Psoas muscle (tissue), 8 donors: ENCODE measurements around the gene CACNB2. TPM values are rescaled to one million over a fixed set of nuclear protein-coding genes. Genes with fewer than 3 reads are reported as not detected.

Experiments
- ATAC-seq, 4 donors: fragments of 200-7000 bp; cut with Tn5 transposase; one replicate each; pipeline ENCODE4 v1.9.1; 2020; ENCODE audit warnings: moderate library complexity in 3 of 4, mild to moderate bottlenecking in 2 of 4
- DNase-seq, 2 donors: peaks; one replicate each; pipeline ENCODE4 v3.0.0-alpha.2; 2020
- H3K27ac ChIP-seq: fragments of 200-600 bp; one replicate; pipeline ENCODE4 v1.8.0; 2022
- H3K27me3 ChIP-seq, 3 donors: fragments of 200-600 bp in 1 of 3; one replicate each; pipeline versions ENCODE4 v1.6.1 to v1.8.0; 2013 to 2022; ENCODE audit warnings: low read length in 2 of 3, mild to moderate bottlenecking in 2 of 3, moderate library complexity in 1 of 3; ENCODE audit not compliant: insufficient read depth in 3 of 3
- H3K36me3 ChIP-seq, 2 donors: fragments of 200-600 bp in 1 of 2; one replicate each; pipeline versions ENCODE4 v1.6.1 to v1.8.0; 2013 to 2022; ENCODE audit warnings: low read depth in 1 of 2, mild to moderate bottlenecking in 1 of 2, moderate library complexity in 1 of 2; ENCODE audit not compliant: insufficient read depth in 1 of 2
- H3K4me1 ChIP-seq: fragments of 200-600 bp; one replicate; pipeline ENCODE4 v1.8.0; 2022
- H3K4me3 ChIP-seq: fragments of 200-600 bp; one replicate; pipeline ENCODE4 v1.8.0; 2022; ENCODE audit warnings: mild to moderate bottlenecking
- H3K9me3 ChIP-seq: fragments of 200-600 bp; one replicate; pipeline ENCODE4 v1.8.0; 2022
- WGBS, 3 donors: extraction: QIAGEN DNeasy Blood & Tissue Kit; methylation state at CpG; one replicate each; pipeline versions ENCODE4 v1.1.6 to v1.1.7; 2013; 5-methylcytosine and 5-hydroxymethylcytosine counted together
- intact Hi-C, 2 donors: fragments of 100-400 bp; cut with DNase I; formaldehyde crosslinking; loops; one replicate each; pipeline versions ENCODE4 v1.11.0 to v1.14.2; 2022
- polyA plus RNA-seq, 3 donors: library from polyadenylated mRNA; stranded (reverse); fragments of 200-250 nt; gene quantifications; one replicate each; pipeline ENCODE4 v1.2.3, GENCODE V29; 2013
- total RNA-seq, 4 donors: library from RNA; stranded (reverse); fragmentation: NEBNext Ultra II Directional in 2 of 4; extraction: Animal tissue kit (Norgen Biotek cat#: 25700) in 2 of 4; gene quantifications; one replicate each; pipeline versions ENCODE4 v1.2.1 to v1.2.4, GENCODE V29; 2021 to 2023
- TF ChIP-seq, protein P1 (sequence below): fragments of 200-600 bp; IDR thresholded peaks from one replicate; pipeline ENCODE4 v1.8.0; 2022; ENCODE audit warnings: antibody characterized with exemption
- donor health status: healthy with polysubstance abuse.
- donor health status: DM: no; HTN: no; CAD: no; lungs with moderate emphysema.
- donor health status: Bipolar disorder and iron deficiency.
- donor health status: healthy.
- donor health status: DM: yes; HTN: yes; CAD: no.
- donor health status: DM: no; HTN: no; CAD: no.
- donor health status: DM: no; HTN: no; CAD: no.
- donor health status: DM: yes; HTN: yes; CAD: no.

Gene CACNB2
- total and polyA plus RNA-seq, 7 donors = 0.20 to 0.71 (median 0.43) TPM

DNA sequence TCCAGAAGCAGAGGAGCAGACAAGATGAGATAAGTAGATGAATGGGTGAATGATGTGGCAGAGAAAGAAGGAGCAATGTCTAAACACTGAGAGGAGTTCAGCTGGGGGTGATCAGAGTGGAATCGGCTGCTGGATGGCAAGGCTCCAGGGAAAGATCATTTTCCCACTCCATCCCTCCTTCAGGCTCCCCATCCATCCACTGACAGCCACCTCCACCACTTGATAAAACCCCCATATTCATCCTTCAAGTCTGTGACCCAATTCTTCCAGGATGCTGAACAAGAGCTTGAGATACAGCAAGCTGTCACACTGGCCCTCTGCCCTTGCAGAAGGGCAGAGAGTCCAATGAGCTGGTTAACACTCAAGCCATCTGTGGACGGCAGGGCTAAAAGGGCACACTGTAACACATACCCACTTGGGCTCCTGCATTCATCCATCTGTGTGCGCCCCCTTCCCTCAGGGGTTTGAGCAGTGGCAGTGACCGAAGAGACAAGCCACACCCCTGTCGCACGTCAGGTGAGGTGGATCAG lies 30.8 kb upstream of the CACNB2 start:
- intact Hi-C loops = loop anchor here in 1 of 2 donors (5.0 kb wide), 1 partner anchor 502 kb away; no protein-coding TSS in a partner anchor
- 76 to 88% (median 83%) methylated on average over 6 of the region's 6 CpGs for WGBS, 3 donors

DNA sequence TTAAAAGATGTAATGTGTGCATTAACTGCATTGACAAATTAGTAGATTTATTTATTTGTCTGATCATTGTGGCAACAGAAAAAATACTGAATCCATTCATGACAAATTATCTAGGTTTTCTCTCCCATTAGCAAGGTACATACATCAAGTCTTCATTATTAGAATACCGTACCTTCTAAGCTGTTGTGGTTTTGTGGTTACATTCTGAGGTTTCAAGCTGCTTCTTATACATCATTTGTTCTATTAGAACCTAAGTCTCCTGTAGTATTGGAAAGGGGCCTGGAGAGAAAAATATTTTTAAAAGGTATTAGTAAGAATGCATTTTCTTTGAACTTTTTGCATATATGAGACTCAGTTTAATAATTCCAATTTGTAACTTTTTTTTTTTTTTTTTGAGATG lies 26.3 kb upstream of the CACNB2 start:
- 66 to 73% (median 68%) methylated on average over 1 of the region's 1 CpG for WGBS, 3 donors
- Histone ChIP-seq H3K4me1 (no peaks in the 10 kb centered on the region), H3K36me3 (no peaks in the 10 kb centered on the region), H3K27me3 (no peaks in the 10 kb centered on the region), H3K4me3 (no peak overlapping the region), H3K9me3 (no peaks in the 10 kb centered on the region), H3K27ac (no peak overlapping the region)
- TF ChIP-seq, protein P1, sequence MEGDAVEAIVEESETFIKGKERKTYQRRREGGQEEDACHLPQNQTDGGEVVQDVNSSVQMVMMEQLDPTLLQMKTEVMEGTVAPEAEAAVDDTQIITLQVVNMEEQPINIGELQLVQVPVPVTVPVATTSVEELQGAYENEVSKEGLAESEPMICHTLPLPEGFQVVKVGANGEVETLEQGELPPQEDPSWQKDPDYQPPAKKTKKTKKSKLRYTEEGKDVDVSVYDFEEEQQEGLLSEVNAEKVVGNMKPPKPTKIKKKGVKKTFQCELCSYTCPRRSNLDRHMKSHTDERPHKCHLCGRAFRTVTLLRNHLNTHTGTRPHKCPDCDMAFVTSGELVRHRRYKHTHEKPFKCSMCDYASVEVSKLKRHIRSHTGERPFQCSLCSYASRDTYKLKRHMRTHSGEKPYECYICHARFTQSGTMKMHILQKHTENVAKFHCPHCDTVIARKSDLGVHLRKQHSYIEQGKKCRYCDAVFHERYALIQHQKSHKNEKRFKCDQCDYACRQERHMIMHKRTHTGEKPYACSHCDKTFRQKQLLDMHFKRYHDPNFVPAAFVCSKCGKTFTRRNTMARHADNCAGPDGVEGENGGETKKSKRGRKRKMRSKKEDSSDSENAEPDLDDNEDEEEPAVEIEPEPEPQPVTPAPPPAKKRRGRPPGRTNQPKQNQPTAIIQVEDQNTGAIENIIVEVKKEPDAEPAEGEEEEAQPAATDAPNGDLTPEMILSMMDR = no peak
- intact Hi-C loops = no loop called here
- DNase-seq (no peak), ATAC-seq (no peak)

More for the DNA sequence above, 30.8 kb upstream of the CACNB2 start:
- Histone ChIP-seq H3K4me3 (no peak overlapping the region), H3K4me1 (no peaks in the 10 kb centered on the region), H3K27me3 (no peaks in the 10 kb centered on the region), H3K9me3 (no peaks in the 10 kb centered on the region), H3K36me3 (no peaks in the 10 kb centered on the region), H3K27ac (no peak overlapping the region)
- TF ChIP-seq, protein P1 = no peak
- ATAC-seq (no peak), DNase-seq (no peak)

DNA sequence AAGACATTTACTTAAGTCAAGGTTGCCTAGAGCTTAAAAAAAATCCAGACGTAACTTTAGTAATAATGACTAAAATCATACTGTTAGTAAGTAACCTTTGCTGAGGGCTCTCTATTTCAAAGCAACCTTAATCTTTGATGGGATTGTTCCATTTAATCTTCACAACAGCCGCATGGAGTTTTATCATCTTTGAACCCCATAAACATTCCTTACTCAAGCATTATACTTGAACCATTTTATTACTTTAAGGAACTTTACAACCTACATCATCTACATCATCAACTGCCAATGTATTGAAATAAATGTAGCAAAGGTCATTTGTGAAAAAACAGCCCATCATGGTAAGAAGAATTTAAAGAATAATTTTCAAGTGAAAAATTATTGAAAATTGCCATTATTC lies 22.9 kb upstream of the CACNB2 start:
- ATAC-seq (no peak), DNase-seq (no peak)
- Histone ChIP-seq H3K36me3 (no peaks in the 10 kb centered on the region), H3K27me3 (no peaks in the 10 kb centered on the region), H3K4me3 (no peak overlapping the region), H3K4me1 (no peaks in the 10 kb centered on the region), H3K9me3 (no peaks in the 10 kb centered on the region), H3K27ac (no peak overlapping the region)
- 43 to 64% (median 54%) methylated on average over 2 of the region's 2 CpGs for WGBS, 3 donors
- TF ChIP-seq, protein P1 = no peak
- intact Hi-C loops = no loop called here

DNA sequence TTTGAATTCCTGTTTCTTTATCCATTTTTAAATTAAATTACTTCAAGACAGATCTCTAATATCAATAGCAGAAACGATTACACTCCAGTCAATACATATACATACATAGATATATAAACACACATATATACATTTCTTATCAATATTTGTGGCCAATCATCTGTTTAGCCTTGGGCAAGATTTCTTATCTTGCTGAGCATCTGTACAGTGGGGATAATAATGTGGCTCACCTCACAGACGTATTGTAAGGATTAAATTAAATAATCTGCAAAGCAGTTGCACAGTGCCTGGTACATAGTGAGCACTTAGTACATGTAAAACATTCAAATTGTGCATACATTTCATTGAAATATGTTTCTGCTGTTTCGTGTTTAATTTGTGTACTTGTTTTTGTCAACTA lies 17.5 kb upstream of the CACNB2 start:
- DNase-seq = no peak
- H3K9me3 ChIP-seq = no peaks in the 10 kb centered on the region
- ATAC-seq = no peak
- WGBS, 3 donors = 76 to 81% (median 80%) methylated on average over 3 of the region's 3 CpGs
- H3K27ac ChIP-seq = no peak overlapping the region
- no peak overlapping the region for H3K4me3 ChIP-seq
- H3K4me1 ChIP-seq = no peaks in the 10 kb centered on the region
- no peaks in the 10 kb centered on the region for H3K36me3 ChIP-seq
- intact Hi-C loops = no loop called here
- no peaks in the 10 kb centered on the region for H3K27me3 ChIP-seq
- TF ChIP-seq, protein P1 = no peak

DNA sequence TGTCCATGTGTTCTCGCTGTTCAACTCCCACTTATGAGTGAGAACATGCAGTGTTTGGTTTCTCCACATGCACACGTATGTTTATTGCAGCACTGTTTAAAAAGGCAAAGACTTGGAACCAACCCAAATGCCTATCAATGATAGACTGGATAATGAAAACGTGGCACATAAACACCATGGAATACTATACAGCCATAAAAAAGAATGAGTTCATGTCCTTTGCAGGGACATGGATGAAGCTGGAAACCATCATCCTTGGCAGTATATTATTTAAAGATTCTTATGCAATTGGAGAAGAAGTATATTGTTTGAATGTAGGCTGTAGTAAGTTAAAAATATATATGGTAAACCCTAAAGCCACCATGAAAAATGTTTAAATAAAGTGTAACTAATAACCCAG lies 7.2 kb upstream of the CACNB2 start:
- 67 to 70% (median 69%) methylated on average over 3 of the region's 3 CpGs for WGBS, 3 donors
- Histone ChIP-seq H3K27ac (no peak overlapping the region), H3K36me3 (no peaks in the 10 kb centered on the region), H3K9me3 (no peaks in the 10 kb centered on the region), H3K4me3 (no peak overlapping the region), H3K4me1 (no peaks in the 10 kb centered on the region), H3K27me3 (peaks cover 0 to 10% (median 2%) of the 10 kb centered on the region in 3 donors)
- TF ChIP-seq, protein P1 = no peak
- ATAC-seq = no peak
- intact Hi-C loops = no loop called here
- DNase-seq = no peak
